GM18858 (cell line): ENCODE data around the gene ATP2B2.

Source experiments
- ATAC-seq: cut with Tn5 transposase; IDR thresholded peaks from one replicate; pipeline ENCODE4 v1.9.1; 2021; ENCODE audit not compliant: unreplicated experiment

ATP2B2 gene

DNA sequence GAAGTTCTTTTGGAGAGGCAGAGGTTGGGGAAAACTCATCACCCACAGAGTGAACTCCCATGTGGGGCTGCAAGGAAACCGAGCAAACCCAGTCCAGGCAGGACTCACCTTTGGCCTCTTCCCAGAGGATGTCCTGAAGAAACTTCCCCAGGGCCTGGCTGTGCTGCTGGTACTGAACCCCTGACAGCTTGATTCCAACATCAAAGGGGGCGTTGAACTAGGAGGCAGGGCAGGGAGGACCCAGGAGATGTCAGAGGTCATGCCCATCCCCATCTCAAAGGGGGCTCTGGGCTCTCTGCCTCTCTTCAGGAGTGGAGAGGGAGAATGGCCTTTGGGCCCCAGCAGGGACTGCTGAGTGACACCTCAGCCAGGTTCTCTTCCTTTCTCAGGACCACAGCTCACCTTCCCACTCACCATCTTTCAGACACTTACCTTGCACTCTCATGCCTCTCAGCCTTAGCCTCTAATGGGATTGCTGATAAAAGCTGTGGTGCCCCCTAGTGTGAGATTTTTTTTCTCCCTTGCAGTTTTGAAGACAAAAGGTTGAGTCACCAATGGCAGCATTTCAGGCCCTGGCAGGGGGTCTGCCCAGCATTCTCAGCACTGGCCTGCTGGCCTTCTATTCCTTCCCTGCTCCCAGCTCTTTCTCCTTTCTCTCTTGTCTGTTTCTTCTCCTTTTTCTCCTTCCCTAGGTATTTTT, 218.6 kb downstream of the ATP2B2 start:
- ATAC-seq, result no peak

DNA sequence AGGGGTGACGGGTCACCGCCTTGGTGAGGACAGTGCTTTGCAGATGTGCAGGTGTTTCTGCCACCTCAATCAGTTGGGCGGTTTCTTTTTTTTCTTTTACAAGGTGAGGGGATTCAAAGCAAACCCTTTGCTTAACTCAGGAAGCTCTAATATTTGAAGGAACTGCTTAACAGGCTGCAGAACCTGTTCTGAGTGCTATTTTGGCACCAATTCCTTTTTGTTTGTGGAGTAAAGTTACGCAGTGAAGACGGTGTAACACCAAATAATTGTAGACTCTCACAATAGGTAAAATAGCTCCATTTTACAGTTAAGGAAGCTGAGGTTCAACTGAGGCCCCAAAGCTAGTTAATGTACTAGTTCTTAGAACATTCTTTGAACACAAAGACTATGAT, 219.3 kb downstream of the ATP2B2 start:
- ATAC-seq, result no peak

DNA sequence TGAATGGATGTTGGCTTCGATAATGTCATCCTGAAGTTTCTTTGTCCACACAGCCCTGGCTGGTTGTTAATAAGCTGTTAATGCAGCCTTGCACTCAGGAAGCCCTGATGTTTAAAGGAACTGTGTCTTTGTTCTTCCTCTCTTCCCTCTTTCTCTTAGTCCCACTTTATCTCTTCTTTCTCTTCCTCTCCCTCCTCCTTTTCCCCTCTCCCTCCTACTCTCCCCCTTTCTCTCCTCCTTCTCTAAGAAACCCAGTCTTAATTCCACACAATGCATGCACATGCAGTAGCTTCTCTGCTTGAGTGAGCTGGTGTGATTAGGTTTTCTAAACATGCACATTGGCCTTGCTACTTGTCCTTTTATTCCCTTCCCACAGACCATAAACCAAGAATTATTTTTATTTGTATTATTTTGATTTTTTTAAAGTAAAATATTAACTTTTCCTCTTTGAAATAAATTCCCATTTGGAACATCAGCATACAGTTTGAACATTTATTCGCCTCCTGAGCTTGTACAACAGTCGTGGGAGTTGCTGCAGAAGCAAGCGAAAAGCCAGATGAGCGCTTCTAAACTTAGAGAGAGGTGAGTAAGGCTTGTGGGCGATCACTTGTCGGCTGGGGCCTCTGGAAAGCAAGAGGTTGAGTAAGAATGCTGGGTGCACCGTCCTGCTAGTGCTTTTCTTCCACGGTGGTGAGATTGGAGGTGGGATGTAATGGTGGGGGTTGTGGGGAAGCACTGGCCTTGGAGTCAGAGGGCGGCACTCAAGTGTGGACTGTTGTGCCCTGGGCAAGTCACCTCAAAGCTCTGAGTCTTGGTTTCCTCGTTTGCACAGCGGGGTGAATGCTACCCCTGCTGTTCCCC, 219.9 kb downstream of the ATP2B2 start:
- no peak for ATAC-seq

DNA sequence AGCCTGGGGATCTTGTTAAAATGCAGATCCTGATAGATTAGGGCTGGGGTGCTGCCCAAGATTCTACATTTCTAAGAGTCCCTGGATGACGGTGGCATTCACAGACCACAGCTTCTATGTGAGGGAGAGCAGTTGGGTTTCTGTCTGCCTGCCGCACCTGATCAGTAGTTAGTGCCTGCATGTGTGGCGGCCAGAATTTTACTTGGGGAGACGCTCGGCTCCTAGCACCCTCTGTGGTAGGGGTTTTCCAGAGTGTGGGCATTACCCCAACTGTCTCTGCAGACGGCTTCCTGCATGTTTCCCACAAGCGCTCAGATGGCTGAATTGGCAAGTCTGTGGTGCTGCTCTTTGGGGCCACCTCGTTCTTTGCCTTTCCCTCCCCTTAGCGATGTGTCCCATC, 220.9 kb downstream of the ATP2B2 start:
- ATAC-seq, result no peak

DNA sequence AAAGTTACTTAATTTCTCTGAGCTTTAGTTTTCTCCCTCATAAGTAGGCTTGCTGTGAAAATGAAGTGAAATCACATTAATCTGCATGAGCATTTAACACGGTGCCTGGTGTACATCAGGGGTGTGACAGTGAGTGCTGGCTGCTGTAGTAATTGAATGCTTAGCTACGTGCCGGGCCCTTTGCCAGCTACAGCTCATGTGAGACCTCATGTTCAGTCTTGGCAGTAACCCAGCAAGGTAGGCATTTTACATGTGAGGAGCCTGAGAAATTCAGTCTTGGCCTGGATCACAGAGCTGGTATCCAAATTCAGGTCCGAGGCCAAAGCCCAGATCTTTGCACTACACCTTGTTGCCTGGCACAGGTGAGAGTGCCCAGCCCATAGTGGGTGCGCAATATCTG, 221.7 kb downstream of the ATP2B2 start:
- ATAC-seq, result no peak

DNA sequence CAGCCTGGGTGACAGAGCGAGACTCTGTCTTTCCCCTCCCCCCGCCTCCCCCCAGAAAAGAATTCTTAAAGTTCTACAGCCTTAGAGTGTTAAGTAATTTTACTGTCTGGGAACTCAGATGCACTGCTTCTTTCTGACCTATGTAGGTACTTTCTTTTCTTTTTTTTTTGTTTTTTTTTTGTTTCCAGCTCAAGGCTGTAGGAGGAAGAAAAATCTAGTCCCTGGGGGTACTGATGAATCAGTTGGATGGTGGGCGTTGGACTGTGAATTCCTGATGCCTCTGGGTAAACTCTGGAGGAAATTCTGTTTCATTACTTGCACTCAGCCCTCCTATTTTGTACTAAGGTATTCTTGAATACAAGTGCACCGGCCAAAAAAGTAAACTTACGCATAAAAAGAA, 223.4 kb downstream of the ATP2B2 start:
- no peak for ATAC-seq

DNA sequence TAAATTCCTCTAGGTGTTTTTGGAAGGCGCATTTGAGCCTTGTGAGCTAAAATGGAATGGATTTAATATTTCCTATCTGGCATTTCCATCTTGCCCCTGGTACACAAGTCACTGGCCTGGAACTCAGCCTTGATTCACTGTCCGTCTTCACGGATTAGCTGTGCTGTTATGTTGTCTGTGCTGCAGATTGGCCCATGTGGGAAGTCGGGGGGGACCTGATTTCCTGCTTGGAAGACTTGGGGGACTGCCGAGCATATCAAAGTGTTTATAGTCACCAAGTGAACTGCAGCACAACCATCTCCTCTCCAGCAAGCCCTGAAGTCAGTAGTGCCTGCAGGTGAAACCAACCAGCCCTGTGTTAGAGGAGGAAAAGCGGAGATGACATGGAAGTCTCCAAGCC, 224.8 kb downstream of the ATP2B2 start:
- no peak for ATAC-seq

DNA sequence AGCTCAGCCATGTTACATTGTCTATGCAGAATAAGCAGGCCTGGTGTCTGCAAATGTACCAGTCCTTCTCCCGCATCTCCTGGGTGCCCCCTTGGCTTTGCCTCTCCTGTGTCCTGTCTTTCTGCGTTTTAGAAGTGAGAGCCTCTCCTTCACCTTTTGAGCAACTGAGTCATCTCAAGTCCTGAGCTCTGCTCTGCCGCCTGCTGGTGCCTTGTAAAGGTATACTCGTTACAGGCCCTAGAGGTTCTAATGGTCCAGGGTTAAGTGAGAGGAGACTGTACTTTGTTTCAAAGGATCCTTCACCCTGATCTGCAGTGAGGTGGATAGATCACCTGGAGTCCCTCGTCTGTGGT, 225.2 kb downstream of the ATP2B2 start:
- no peak for ATAC-seq

DNA sequence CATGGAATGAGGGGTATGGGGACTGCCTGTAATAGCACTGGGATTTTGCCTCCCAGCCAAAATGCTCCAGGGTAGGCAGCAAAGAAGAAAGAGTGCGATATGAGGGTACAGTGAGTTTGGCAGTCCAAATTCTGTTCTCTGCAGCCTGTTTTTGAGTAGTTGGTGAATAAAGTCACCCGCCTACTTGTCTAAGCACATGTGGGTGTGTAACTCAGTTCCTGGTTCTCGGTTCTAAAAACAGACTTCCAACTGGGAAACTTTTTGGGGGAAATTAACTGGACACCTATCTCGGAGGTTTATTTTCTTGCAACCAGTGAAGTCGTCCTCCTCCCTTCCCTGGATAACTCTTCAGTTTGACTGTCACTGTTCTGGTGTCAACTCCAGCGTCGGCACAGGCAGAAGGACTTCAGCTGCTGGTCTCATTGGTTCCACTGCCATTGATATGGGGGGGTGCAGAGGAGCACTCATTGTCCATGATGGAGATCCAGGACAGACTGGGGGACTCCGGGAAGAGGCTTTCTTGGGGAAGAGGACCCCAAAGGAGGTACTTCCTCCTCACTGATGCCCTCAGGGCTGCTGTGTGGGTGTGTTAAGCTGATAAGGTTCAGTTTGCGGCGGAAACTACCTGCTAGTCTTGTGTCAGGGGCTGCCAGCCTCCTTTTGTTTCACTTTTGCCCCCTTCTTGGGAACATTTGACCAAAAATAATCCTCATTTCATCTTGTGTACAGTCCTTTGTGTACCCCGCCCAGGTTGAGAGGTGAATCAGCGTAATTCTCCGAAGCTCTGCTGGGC, 225.8 kb downstream of the ATP2B2 start:
- no peak for ATAC-seq

DNA sequence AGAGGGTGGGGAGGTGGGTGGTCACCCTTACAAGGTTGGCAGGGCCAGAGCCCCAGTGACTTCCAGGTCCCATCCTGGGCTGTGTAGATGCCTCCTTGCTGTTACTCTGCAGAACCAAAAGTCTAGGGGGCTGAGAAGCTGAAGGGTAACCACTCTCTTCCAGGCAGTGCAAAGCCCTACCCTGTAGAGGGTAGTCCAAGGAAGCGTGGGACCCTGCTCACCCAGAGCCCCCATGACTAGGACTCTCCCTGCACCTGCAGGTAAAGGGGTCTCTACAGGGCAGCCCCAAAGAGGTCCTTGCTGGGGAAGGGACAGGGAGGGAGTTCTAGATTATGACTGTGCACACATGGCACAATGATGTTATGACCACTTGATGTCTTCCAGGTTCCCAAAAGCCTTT, 226.9 kb downstream of the ATP2B2 start:
- no peak for ATAC-seq

DNA sequence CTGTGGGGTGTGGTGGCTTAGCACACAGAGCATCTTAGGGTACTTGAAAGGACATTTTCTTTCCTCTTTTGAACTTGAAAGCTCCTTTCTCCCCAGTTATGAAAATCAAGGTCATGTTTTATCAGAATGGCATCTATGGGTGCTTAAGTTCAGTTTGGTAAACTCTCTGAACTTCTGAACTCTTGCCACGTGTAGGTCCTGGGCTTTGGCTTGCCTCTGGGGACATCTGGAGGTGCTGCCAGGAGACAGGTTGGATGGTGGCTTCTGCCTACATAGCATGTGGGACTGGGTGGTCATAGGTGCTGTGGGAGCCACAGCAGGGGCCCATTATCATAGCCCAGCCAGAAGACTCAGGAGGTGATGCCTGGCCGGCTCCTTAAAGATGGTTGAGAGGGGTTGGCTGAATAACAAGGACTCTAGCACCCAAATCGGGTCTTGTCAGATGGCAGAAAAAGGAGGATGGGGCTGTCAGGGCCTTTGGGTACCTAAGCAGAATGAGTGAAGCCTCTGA, 228.2 kb downstream of the ATP2B2 start:
- ATAC-seq, result no peak

DNA sequence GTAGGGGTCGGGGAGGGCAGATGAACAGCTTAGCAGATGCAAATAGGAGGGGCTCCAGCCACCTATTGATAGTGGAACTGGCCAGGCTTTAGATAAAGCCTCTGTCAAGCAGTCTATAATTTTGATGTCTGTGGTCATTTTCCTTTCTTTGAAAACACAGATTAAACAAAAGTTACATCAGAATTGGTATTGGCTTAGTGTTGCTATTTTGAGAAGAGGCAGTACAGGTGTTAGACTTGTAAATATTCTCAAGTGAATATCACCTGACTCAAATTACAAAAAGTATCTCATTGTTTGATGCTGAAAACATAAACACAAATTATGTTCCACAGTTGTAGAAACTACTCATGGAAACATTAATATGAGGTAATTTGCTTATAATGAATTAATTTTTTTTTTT, 230.8 kb downstream of the ATP2B2 start:
- ATAC-seq, result no peak
